Mesendoderm (in vitro differentiated cells): ENCODE results near the gene LYL1.

Experiments used
- DNase-seq: peaks from one replicate; pipeline ENCODE4 v3.0.0; 2013
- H2AK5ac ChIP-seq: 2 replicates; pipeline ENCODE4 v1.6.1; 2013; ENCODE audit warnings: low read length, inconsistent platforms
- H2BK120ac ChIP-seq: 2 replicates; pipeline ENCODE4 v1.6.1; 2013; ENCODE audit warnings: low read depth, mild to moderate bottlenecking, low read length, moderate library complexity, mixed read lengths
- H2BK15ac ChIP-seq: replicated peaks from 2 replicates; pipeline ENCODE4 v1.6.1; 2013; ENCODE audit warnings: low read depth, mild to moderate bottlenecking, moderate library complexity
- H2BK5ac ChIP-seq: 2 replicates; pipeline ENCODE4 v1.6.1; 2013; ENCODE audit warnings: low read length, inconsistent platforms
- H3K18ac ChIP-seq: 2 replicates; pipeline ENCODE4 v1.6.1; 2013; ENCODE audit warnings: mild to moderate bottlenecking, low read length, mixed read lengths
- H3K23ac ChIP-seq: one replicate; pipeline ENCODE4 v1.6.1; 2013; ENCODE audit warnings: low read length
- H3K27ac ChIP-seq: 2 replicates; pipeline ENCODE4 v1.5.1; 2013; ENCODE audit warnings: low read depth, mild to moderate bottlenecking, inconsistent platforms, low read length, moderate library complexity
- H3K27me3 ChIP-seq: 2 replicates; pipeline ENCODE4 v1.6.1; 2013; ENCODE audit warnings: low read length, control low read depth, mild to moderate bottlenecking, inconsistent platforms; ENCODE audit not compliant: insufficient read depth, poor library complexity
- H3K36me3 ChIP-seq: 2 replicates; pipeline ENCODE4 v1.6.1; 2013; ENCODE audit warnings: low read length, inconsistent platforms; ENCODE audit not compliant: control insufficient read depth, insufficient read depth
- H3K4ac ChIP-seq: one replicate; pipeline ENCODE4 v1.6.1; 2013; ENCODE audit warnings: low read depth, mild to moderate bottlenecking, low read length, moderate library complexity
- H3K4me1 ChIP-seq: 2 replicates; pipeline ENCODE4 v1.6.1; 2013; ENCODE audit warnings: low read depth, low read length, inconsistent platforms; ENCODE audit not compliant: control insufficient read depth
- H3K4me2 ChIP-seq: 2 replicates; pipeline ENCODE4 v1.6.1; 2013; ENCODE audit warnings: low read length
- H3K4me3 ChIP-seq: 2 replicates; pipeline ENCODE4 v1.5.1; 2013; ENCODE audit warnings: mild to moderate bottlenecking, low read length
- H3K56ac ChIP-seq: one replicate; pipeline ENCODE4 v1.6.1; 2013; ENCODE audit warnings: low read length
- H3K79me1 ChIP-seq: 2 replicates; pipeline ENCODE4 v1.6.1; 2013; ENCODE audit warnings: low read length, inconsistent platforms
- H3K79me2 ChIP-seq: 2 replicates; pipeline ENCODE4 v1.6.1; 2013; ENCODE audit warnings: mild to moderate bottlenecking, low read length; ENCODE audit not compliant: control insufficient read depth, insufficient read depth
- H3K9ac ChIP-seq: 2 replicates; pipeline ENCODE4 v1.6.1; 2013; ENCODE audit warnings: low read length, inconsistent platforms
- H4K5ac ChIP-seq: one replicate; pipeline ENCODE4 v1.6.1; 2013; ENCODE audit warnings: low read length
- H4K8ac ChIP-seq: one replicate; pipeline ENCODE4 v1.6.1; 2013; ENCODE audit warnings: low read depth, mild to moderate bottlenecking, control low read depth, low read length, moderate library complexity
- WGBS: extraction: QIAGEN DNeasy Blood & Tissue Kit; methylation state at CpG from one replicate; pipeline ENCODE4 v1.1.7; 2013; ENCODE audit warnings: low lambda C conversion rate, missing lambda C conversion rate; ENCODE audit not compliant: insufficient coverage; ENCODE audit errors: extremely low coverage; 5-methylcytosine and 5-hydroxymethylcytosine counted together

LYL1 gene

DNA sequence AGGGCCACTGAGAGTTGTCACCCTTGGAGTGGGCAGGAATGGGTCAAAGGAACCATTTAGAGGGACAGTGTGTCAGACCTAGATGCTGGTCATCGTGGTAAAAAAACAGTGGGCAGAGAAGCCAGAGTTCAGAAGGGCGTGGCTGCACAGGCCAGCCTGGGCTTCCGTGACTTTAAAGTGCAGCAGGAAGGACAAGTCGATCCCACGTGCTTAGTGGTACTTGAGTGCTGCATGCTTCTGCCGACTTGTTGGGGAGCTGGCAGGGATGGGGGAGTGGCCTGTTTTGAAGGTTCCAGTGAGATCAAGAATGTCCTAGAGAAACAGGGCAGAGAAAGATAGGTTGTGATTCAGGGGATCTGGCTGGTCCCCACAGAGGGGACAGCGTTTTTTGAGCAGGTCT lies 17.0 kb downstream of the LYL1 start:
- no peaks in the 10 kb centered on the region for H3K79me2 ChIP-seq
- no peaks in the 10 kb centered on the region for H3K4me1 ChIP-seq
- no peak overlapping the region for H2AK5ac ChIP-seq
- H3K27me3 ChIP-seq = no peaks in the 10 kb centered on the region
- WGBS = no CpG with 5 or more reads among the region's 7 CpGs
- no peak overlapping the region for H2BK120ac ChIP-seq
- no peak overlapping the region for H3K56ac ChIP-seq
- H3K36me3 ChIP-seq = no peaks in the 10 kb centered on the region
- H4K8ac ChIP-seq = no peak overlapping the region
- no peak overlapping the region for H3K4me3 ChIP-seq
- no peaks in the 10 kb centered on the region for H3K79me1 ChIP-seq
- no peak overlapping the region for H2BK5ac ChIP-seq
- no peak overlapping the region for H2BK15ac ChIP-seq
- DNase-seq = no peak
- no peak overlapping the region for H3K23ac ChIP-seq
- H3K9ac ChIP-seq = no peak overlapping the region
- H3K18ac ChIP-seq = no peak overlapping the region
- H4K5ac ChIP-seq = no peak overlapping the region
- no peak overlapping the region for H3K4ac ChIP-seq
- H3K27ac ChIP-seq = no peak overlapping the region
- no peak overlapping the region for H3K4me2 ChIP-seq

DNA sequence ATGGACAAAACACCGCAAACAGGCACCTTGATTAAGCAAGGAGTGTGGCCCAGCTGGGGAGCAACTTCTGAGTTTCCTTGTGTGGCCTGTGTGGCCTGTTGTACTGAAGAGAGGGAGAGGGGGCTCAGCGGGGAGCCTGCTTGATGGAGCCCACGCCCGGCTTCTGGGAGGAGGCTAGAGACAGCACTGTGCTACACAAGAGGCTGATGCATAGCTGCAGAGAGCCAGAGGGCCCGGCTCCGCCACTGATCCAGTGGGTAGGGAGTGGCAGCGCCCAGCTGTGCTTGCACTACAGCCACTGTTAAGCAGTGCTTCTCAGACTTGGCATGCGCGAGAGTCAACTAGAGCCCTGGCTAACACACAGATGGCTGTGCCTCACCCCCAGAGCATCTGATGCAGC lies 19.0 kb downstream of the LYL1 start:
- Histone ChIP-seq H3K79me2 (no peaks in the 10 kb centered on the region), H2BK5ac (no peak overlapping the region), H3K56ac (no peak overlapping the region), H3K9ac (no peak overlapping the region), H3K4ac (no peak overlapping the region), H4K8ac (no peak overlapping the region), H4K5ac (no peak overlapping the region), H3K4me3 (no peak overlapping the region), H3K4me1 (no peaks in the 10 kb centered on the region), H3K23ac (no peak overlapping the region), H3K4me2 (no peak overlapping the region), H3K27ac (no peak overlapping the region), H3K79me1 (no peaks in the 10 kb centered on the region), H2BK15ac (no peak overlapping the region), H2BK120ac (no peak overlapping the region), H3K27me3 (no peaks in the 10 kb centered on the region), H3K36me3 (no peaks in the 10 kb centered on the region), H2AK5ac (no peak overlapping the region), H3K18ac (no peak overlapping the region)
- DNase-seq = no peak
- no CpG with 5 or more reads among the region's 9 CpGs for WGBS

DNA sequence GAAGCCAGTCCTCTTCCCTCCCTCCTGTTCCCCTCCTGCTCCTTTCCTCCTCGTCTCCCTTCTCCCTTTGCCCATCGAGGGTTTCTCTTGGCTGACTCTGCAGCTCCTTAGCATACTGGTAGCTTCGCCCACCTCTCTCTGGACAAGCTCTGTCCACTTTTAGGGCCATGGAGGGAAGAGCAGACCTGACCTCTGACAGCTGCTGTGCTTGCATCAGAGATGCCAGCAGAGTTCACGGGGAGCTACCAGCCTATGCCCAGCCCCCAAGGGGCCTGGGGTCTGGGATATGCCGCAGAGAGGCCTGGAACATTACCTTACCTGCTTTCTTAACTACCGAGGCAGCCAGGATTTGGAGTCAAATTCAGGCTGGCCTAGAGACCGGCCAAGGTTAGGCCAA lies 19.7 kb downstream of the LYL1 start:
- H3K27ac ChIP-seq = no peak overlapping the region
- no peak overlapping the region for H2BK5ac ChIP-seq
- no peak overlapping the region for H3K23ac ChIP-seq
- WGBS = no CpG with 5 or more reads among the region's 7 CpGs
- no peak overlapping the region for H3K4me3 ChIP-seq
- H3K79me1 ChIP-seq = no peaks in the 10 kb centered on the region
- no peak overlapping the region for H2BK15ac ChIP-seq
- no peak overlapping the region for H3K4me2 ChIP-seq
- no peak overlapping the region for H3K9ac ChIP-seq
- no peak overlapping the region for H3K56ac ChIP-seq
- H3K4me1 ChIP-seq = no peaks in the 10 kb centered on the region
- no peak overlapping the region for H3K4ac ChIP-seq
- no peaks in the 10 kb centered on the region for H3K27me3 ChIP-seq
- no peaks in the 10 kb centered on the region for H3K79me2 ChIP-seq
- no peak overlapping the region for H3K18ac ChIP-seq
- no peak overlapping the region for H2AK5ac ChIP-seq
- H3K36me3 ChIP-seq = no peaks in the 10 kb centered on the region
- DNase-seq = no peak
- H4K8ac ChIP-seq = no peak overlapping the region
- H2BK120ac ChIP-seq = no peak overlapping the region
- H4K5ac ChIP-seq = no peak overlapping the region

DNA sequence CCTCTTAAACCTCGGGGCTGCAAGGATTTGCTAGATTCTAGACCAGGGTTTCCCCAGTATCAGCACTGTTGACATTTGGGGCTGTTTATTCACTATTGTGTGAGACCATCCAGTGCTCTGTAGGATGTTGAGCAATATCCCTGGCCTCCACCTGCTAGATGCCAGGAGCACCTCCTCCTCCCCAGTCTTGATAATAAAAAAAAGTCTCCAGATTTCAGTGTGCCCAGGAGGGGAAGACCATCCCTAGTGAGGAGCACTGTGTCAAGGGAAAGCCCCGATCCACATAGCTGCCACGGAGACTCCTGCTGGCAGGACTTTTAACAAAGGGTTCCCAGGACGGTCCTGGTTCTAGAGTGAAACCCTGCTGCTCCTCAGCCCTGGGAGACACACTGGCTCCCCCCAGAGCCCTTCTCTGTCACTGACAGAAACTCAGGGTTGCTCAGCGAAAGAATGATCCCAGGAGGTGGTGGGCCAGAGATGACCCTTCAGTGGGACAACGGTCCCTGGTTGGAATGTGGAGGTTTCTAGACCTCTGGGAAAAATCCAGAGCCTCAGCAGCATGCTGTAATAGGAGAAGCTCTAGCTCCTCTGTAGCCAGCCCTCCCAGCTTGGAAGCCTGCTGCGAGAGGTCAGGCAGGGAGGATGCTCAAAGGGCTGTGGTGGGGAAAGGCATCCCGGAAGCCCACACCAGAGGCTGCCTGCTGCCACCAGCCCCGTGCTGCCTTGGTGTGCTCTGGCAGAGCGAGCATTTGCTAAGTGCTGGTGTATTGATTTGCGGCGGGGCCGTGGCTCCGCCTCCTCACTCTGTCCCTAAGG lies 20.3 kb downstream of the LYL1 start:
- no peak overlapping the region for H4K8ac ChIP-seq
- no peak overlapping the region for H2BK5ac ChIP-seq
- no peaks in the 10 kb centered on the region for H3K79me1 ChIP-seq
- H3K4ac ChIP-seq = no peak overlapping the region
- WGBS = no CpG with 5 or more reads among the region's 14 CpGs
- H4K5ac ChIP-seq = no peak overlapping the region
- no peak overlapping the region for H3K9ac ChIP-seq
- peaks cover 5% of the 10 kb centered on the region for H3K4me1 ChIP-seq
- no peaks in the 10 kb centered on the region for H3K36me3 ChIP-seq
- no peak overlapping the region for H3K4me3 ChIP-seq
- no peak overlapping the region for H2BK120ac ChIP-seq
- H2AK5ac ChIP-seq = no peak overlapping the region
- H2BK15ac ChIP-seq = no peak overlapping the region
- no peak overlapping the region for H3K56ac ChIP-seq
- no peaks in the 10 kb centered on the region for H3K27me3 ChIP-seq
- H3K4me2 ChIP-seq = no peak overlapping the region
- no peak overlapping the region for H3K23ac ChIP-seq
- DNase-seq = peak; percentile 89
- H3K18ac ChIP-seq = no peak overlapping the region
- H3K27ac ChIP-seq = no peak overlapping the region
- H3K79me2 ChIP-seq = no peaks in the 10 kb centered on the region

DNA sequence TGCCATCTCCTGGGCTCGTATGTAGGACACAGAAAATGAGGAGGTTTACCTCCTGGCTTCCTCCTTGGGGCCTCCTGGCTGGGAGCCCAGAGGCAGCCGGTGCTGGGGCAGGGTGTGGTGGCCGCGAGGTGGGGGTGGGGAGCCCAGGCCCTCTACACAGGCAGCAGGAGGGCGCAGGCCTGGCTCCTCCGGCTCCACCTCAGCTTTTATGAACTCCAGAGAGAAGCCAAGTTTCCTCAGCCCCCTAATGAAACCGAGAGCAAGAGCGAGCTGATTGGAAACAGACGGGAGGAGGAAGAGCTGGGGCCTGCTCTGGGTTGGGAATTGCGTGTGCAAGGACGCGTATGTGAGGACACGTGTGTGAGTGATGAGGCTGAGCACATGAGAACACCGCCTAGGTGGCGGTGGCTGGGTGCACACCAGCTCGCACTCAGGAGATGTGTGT lies 23.1 kb downstream of the LYL1 start:
- no peak overlapping the region for H2BK5ac ChIP-seq
- H3K36me3 ChIP-seq = no peaks in the 10 kb centered on the region
- H4K8ac ChIP-seq = no peak overlapping the region
- no peaks in the 10 kb centered on the region for H3K27me3 ChIP-seq
- H3K9ac ChIP-seq = no peak overlapping the region
- no peak for DNase-seq
- H3K18ac ChIP-seq = no peak overlapping the region
- no CpG with 5 or more reads among the region's 16 CpGs for WGBS
- no peak overlapping the region for H2AK5ac ChIP-seq
- H3K79me2 ChIP-seq = no peaks in the 10 kb centered on the region
- no peak overlapping the region for H2BK120ac ChIP-seq
- no peak overlapping the region for H2BK15ac ChIP-seq
- peaks cover 5% of the 10 kb centered on the region for H3K4me1 ChIP-seq
- H4K5ac ChIP-seq = no peak overlapping the region
- H3K23ac ChIP-seq = no peak overlapping the region
- no peak overlapping the region for H3K27ac ChIP-seq
- H3K4me2 ChIP-seq = no peak overlapping the region
- peak overlapping the region; percentile 31 for H3K56ac ChIP-seq
- no peak overlapping the region for H3K4me3 ChIP-seq
- H3K4ac ChIP-seq = no peak overlapping the region
- H3K79me1 ChIP-seq = no peaks in the 10 kb centered on the region
